ENCODE measurements around the gene C12orf76.

GRCh38 chr12:110058875-110059615 is 10.7 kb upstream of the C12orf76 start:
- TF ChIP-seq POLR2AphosphoS5 (IDR thresholded peaks at IDR 0.05; ENCODE audit: control insufficient read depth, insufficient read depth, low read depth, low read length) (no peak), ZNF121 (CRISPR knock-in tag; conservative IDR thresholded peaks at IDR 0.05) (no peak), TRIM28 (IDR thresholded peaks at IDR 0.05) (no peak), SAFB2 (IDR thresholded peaks at IDR 0.05; ENCODE audit: borderline replicate concordance, low read depth, low read length, severe bottlenecking) (no peak), CTCF (IDR thresholded peaks at IDR 0.05 in 2 of 3, conservative IDR thresholded peaks at IDR 0.05 in 1 of 3; ENCODE audit: insufficient read depth in 2 of 3, low read depth in 1 of 3, low read length in 3 of 3) (no peak), ZBTB7A (IDR thresholded peaks at IDR 0.05; ENCODE audit: borderline replicate concordance, control insufficient read depth, low read depth, low read length) (no peak), POLR2G (IDR thresholded peaks at IDR 0.05; ENCODE audit: low read depth, low read length) (no peak), SMARCC2 (IDR thresholded peaks at IDR 0.05; ENCODE audit: low read depth) (no peak)

Data from K562 (cell line).